ENCODE measurements around the gene TRDMT1.

- TF ChIP-seq CTCF (conservative IDR thresholded peaks at IDR 0.05; ENCODE audit: low read length) (no peak), EZH2phosphoT487 (IDR thresholded peaks at IDR 0.05; ENCODE audit: borderline replicate concordance, low read depth, low read length) (no peak)
Measured at GRCh38 chr10:17199351-17199804, 2.1 kb downstream of the TRDMT1 start.
